SHP77 (cell line): ENCODE results near the gene SLC6A17.

Experiments used
- DNase-seq, 2 experiments: peaks; one replicate each; lab custom pipeline; 2025; lab: John Stamatoyannopoulos, UW

The SLC6A17 gene

DNA sequence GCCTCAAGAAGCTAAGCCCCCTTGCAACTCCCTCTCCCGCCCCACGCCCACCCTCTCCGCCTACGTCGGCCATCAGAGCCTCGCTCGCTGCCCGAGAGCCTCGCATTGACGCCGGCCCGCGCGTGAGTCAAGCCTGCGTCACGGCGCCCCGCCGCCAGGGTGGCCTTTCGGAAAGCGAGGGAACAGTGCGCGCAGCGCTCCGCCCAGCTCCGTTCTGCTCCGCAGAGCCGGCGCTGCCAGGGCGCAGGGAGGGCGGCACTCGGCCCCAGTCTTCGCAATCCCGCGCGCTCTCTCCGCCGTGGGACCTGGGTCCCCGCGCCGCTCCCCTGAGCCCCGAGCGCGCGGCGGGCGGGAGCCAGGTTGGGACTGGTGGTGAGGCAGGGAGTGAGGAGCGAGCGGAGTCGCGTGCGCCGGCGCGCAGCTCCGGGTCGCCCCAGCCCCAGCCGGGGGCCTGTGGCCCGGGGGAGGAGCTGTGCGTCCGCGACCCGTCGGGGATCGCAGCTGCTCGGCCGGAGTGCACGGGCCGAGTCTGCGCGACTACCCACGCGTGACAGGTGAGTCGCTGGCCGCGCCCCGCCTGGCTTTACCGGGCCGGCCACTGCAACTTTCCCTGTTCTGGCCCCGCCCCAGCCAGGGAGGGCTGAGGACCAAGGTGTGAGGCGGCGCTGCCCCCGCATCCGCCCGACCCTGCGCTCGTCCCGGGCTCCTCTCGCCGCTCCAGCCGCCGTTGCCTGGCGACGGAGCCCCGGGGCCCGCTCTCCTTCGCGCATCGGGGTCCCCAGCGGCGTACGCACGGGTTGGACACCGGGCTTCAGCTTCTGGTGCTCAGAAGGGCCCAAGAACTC, at the start of gene SLC6A17:
SLC6A17 (plus strand) TSS at position 165 of the 845 bp plus-strand sequence. CDS start 16,436 bp downstream, outside the sequence.
- peak; percentile 46 to 72 for DNase-seq

DNA sequence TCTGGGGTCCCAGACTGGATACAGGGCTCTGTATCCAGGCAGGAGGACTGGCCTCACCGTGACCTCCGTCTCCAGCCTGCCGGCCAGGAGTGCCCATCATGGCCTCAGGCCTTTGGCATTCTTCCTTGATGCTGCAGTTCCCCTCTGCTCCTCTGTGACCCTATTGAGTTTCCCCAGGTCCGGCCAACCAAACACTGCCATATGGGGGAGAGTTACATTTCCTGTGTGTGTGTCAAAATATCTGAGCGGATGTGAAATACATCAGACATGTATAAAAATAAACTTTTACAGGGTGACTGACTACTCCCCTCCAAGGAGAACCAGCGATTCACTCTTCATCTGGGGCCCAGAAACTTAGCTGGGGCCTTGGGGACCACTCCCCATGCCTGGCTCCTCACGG, 48.2 kb upstream of the SLC6A17 start:
- no peak for DNase-seq

DNA sequence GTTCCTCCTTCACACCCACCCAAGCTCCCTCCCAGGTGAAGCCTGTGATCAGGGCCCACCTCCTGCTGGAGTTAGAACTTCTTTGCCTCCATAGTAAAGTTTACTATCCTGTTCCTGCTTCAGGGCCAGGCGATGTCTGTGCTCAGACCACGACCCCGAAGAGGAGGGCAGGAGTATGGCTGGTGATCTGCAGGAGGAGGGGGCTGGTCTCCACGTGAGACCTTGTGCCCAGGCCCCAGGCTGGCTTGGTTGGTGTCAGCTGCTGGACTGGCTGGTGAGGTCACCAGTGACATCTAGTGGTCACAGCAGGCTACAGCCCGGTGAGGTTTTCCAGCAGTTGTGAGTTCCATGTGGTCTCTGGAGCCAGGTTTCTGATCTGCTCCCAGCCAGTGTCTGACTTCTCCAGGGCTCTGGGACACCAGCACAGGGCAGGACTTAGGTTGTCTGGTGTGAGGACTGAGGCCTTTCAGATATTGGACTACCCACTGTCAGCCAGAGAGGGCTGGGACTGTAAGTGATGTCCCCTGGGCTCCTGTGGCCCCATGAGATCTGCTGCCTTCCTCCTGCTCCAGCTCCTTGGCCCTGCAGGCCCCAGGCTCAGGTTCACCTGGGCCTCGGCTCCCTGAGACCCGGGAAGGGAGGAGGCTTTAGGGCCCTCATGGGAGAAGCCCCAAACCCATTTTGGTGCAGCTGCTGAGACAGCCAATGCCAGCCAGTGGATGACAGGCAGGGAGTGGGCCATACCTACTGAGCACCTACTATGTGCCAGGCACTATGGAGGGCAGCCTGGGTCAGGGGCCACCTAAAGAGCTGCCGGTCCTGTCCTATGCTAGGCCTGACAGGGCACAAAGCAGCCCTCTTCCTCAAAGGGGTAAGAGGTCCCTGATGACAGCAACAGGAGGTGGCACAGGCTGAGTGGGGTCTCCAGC, 44.0 kb upstream of the SLC6A17 start:
- DNase-seq: peak; percentile 70 to 71

GRCh38 chr1:110107867-110108469, 42.3 kb upstream of the SLC6A17 start:
- DNase-seq: no peak

- no peak for DNase-seq
Measured at GRCh38 chr1:110111081-110111480, 39.2 kb upstream of the SLC6A17 start.

DNA sequence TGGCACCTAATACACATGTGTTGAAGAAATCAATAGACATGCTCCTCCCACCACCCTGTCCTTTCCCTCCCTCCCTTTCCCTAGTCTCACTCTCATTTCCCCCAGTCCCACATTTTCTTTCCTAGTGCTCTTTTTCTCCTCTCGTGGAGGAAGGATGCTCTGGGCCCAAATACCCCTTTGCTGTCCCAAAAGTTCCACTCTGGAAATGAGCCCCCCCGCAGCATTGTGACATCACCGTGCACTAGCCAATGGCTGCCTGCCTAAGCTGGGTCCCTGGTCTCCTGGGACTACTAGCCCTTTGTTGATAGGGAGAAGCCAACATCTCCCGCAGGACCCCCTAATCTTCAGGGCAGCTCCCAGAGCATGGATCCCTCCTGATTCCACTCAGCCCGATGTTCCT, 38.2 kb upstream of the SLC6A17 start, which contains the start of gene UBL4B:
UBL4B (plus strand) TSS at position 301 of the 400 bp plus-strand sequence; CDS start at position 393, 92 bp downstream.
- DNase-seq: no peak

GRCh38 chr1:110112656-110113055, 37.6 kb upstream of the SLC6A17 start:
- peak; percentile 74 to 89 for DNase-seq

GRCh38 chr1:110113551-110113950, 36.7 kb upstream of the SLC6A17 start:
- DNase-seq: no peak

GRCh38 chr1:110114173-110114572, 36.1 kb upstream of the SLC6A17 start:
- no peak for DNase-seq

- DNase-seq: no peak
Measured at GRCh38 chr1:110114784-110115183, 35.5 kb upstream of the SLC6A17 start.

DNA sequence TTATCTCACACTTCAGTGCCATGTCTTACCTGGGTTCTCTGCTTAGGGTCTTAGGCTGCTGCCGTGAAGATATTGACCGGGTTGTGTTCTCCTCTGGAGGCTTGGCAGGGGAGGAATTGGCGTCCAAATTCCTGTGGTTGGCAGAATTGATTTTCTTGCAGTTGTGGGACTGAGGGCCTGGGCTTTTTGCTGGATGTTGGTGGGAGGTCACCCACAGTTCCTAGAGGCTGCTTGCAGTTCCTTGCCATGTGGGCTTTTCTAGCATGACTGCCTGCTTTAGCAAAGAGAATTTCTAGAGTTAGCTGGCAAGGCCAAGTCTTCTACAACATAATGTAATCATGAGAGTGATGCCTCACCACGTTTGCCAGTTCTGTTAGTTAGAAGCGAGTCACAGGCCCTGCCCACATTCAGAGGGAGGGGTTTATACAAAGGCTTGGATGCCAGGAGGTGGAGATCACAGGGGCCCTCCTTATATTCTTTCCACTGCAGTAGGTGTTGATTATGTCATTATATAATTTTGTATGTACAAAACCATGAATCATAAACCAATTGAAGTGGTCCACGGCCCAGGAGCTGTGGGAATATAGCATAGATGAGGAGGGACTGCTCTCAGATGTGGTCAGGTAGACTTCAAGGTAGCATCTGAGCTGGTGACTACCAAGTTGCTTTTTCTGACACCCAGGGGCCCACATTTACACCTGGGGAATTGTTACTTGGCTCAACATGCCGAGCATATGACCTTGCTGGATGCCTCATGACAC, 31.5 kb upstream of the SLC6A17 start:
- no peak for DNase-seq

GRCh38 chr1:110119843-110120242, 30.5 kb upstream of the SLC6A17 start:
- peak; percentile 41 to 71 for DNase-seq

- DNase-seq: peak; percentile 25 to 59
Measured at GRCh38 chr1:110120960-110121561, 29.2 kb upstream of the SLC6A17 start.

DNA sequence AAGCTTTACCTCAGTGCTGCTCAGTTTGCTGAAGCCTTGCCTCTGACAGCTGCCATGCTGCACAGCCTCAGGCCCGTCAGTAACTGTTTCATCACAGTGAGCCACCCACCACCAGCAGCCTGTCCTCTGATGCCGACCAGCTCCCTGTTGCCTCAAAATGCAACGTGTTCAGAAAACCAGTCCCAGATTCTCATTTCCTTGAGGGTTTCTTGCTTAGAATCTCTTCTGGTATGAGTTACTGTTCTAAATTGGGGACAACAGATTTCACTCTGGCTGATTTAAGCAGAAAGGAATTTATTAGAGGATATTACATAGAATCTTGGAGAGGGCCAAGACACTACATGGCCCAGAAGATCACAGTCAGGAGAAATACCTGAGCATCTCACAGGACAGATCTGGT, 27.1 kb upstream of the SLC6A17 start:
- no peak for DNase-seq

- peak in 1 of 2 experiments; percentile 52 for DNase-seq
Measured at GRCh38 chr1:110125810-110126209, 24.5 kb upstream of the SLC6A17 start.

DNA sequence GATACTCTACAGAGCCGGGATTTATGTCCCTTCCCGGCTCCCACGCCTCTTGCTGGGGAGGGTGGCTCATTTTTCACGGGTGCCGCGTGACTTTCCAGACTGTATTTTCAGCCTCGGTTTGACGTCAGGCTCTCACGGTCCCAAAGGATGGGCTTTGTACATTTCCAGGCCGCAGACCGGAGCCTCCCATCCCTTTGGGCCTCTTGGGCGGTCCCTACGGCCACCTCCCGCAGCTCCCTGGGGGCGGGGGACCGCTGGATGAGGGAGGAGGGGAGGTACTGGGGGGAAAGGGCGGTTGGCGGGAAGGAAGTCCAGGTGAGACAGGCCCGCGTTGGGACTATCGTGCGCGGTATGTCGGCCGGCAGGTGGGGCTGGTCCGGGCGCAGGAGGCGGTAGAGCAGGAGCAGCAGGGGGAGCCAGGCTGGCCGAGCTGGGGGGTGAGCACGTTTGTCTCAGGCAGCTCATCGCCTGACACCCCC, 20.1 kb upstream of the SLC6A17 start:
- no peak for DNase-seq

GRCh38 chr1:110130989-110131388, 19.3 kb upstream of the SLC6A17 start:
- DNase-seq: peak in 1 of 2 experiments; percentile 67

DNA sequence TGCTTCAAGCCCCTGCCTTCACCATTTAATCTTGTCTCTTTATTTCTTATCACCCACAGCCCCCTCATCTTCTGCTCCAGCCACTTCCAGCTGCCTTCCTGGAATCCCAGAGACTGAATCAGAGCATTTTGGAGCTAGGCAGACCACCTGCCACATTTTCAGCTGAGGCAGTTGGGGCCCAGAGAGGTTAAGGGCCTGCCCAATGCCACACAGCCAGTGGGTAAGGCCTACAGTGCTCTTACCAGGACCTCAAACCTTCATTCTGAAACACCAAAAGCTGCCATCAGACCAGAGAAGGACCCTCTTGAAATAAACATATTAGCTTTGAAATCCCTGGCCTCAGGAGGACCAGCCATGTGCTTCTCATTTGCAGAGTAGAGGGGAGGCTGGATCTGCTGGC, 17.6 kb upstream of the SLC6A17 start:
- DNase-seq: no peak

DNA sequence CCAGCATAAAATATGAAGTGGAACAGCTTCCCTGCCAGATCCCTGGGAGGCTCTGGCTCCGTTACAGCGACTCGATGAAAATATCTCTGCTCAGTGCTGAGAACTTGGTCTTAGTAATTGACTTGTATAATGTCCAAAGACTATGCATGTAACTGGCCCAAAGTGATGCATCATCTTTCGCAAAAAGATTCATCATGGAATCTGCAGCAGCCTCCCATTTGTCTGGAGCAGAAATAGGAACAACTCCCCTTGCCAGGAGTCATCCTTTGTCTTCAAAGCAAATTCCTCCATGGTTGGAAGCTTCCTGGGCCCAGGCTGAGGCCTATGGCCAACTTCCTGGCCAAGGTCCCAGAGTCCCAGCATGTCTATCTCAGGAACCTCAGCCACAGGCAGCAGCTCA, 16.9 kb upstream of the SLC6A17 start:
- peak in 1 of 2 experiments; percentile 23 for DNase-seq

DNA sequence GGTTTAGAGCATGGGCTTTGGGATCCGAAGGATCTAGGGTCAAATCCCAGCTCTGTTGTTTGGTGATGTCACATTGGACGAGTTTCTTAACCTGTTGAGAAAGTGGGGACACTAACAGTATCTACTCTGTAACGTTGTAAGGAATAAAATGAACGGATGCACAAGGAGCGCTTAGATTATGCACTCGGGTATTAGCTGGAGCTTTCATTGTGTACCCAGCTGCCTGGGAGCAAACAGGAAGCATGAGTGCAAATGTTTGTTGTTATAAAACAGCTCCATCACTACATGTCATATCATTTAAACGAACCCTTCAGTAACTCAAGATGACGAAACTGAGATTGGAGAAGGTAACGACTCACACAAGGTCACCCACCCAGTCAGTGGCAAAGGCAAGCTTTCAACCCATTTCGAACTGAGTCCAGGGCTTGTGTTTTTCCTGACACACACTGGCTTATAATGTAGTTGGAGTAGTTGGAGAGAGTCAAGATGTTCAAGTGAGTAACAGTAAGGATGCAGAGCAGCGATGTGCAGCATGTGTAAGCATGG, 16.2 kb upstream of the SLC6A17 start:
- DNase-seq: peak; percentile 85 to 93
